ENCODE data around the gene ARMC2.
A peak's percentile ranks its signal among the peaks of the same experiment; 100 is the strongest.
"Not testable (repeated sequence)": the region's sequence is repeated elsewhere in the genome, so short reads cannot be mapped to it uniquely, and the experiment has no call there.

The ARMC2 gene

GRCh38 chr6:108957221-108957620, 109.0 kb downstream of the ARMC2 start:
- DNase-seq, result no peak

GRCh38 chr6:108958900-108959770, 110.9 kb downstream of the ARMC2 start:
- DNase-seq, result no peak

GRCh38 chr6:108959972-108960582, 111.9 kb downstream of the ARMC2 start:
- DNase-seq, result no peak

- DNase-seq, result no peak
Observed at GRCh38 chr6:108960601-108961000, 112.4 kb downstream of the ARMC2 start.

GRCh38 chr6:108961077-108961476, 112.9 kb downstream of the ARMC2 start:
- no peak for DNase-seq

DNA sequence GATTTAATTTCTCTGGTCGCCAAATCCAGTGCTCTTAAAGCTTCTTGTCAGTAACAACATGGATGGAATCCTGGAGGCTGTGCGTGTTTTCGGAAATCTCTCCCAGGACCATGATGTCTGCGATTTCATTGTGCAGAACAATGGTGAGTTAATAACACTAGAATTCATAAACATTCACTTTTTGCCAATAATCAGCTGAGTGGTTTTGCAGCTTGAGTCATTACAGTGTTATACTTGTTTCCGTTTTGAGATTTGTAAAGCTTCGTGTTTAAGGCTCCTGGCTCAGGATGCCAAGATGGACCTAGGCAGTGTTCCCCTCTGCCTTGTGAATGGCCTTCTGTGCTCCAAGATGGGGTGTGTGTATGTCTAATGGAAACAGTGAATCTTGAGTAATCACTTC, 113.8 kb downstream of the ARMC2 start:
- no peak for DNase-seq

GRCh38 chr6:108966251-108966650, 118.0 kb downstream of the ARMC2 start:
- DNase-seq, result no peak

DNA sequence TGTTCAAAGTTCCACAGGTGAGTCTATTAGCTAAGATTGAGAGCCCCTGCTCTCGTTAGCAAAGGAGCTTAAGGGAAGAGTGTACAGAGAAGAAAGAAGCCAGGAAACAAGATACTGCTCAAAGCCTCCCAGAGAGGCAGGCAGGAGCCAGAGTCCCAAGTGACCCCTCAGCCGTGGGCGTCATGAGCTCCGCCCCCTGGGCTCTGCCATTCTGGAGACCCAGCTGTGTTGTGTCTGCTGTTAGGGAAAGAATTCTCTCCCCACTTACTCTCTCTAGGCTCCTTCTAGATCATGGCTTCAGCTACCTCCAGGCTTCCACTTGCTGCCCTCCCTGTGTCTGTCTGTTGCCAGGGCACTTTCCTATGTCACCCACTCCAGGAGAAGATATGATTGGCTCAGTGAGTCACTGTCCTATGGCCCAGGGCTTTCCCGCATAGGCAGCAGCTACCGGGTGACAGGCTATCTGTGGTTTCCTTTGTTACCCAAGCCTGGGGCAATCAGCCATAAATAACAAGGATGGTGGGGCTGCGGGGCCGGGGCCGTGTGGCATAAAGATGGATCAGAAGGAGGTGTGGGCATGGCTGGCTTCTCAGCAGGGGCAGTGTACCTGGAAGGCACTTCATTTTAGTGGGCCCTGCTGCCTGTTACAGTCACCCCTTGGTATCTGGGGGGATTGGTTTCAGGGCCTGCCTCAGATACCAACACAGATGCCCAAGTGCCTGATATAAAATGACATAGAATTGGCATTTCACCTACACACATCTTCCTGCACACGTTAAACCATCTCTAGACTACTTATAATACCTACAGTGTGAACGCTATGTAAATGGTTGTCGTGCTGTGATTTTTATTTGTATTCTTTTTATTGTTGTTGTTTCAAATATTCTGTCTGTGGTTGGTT, 118.9 kb downstream of the ARMC2 start:
- DNase-seq, result peak; percentile 44

DNA sequence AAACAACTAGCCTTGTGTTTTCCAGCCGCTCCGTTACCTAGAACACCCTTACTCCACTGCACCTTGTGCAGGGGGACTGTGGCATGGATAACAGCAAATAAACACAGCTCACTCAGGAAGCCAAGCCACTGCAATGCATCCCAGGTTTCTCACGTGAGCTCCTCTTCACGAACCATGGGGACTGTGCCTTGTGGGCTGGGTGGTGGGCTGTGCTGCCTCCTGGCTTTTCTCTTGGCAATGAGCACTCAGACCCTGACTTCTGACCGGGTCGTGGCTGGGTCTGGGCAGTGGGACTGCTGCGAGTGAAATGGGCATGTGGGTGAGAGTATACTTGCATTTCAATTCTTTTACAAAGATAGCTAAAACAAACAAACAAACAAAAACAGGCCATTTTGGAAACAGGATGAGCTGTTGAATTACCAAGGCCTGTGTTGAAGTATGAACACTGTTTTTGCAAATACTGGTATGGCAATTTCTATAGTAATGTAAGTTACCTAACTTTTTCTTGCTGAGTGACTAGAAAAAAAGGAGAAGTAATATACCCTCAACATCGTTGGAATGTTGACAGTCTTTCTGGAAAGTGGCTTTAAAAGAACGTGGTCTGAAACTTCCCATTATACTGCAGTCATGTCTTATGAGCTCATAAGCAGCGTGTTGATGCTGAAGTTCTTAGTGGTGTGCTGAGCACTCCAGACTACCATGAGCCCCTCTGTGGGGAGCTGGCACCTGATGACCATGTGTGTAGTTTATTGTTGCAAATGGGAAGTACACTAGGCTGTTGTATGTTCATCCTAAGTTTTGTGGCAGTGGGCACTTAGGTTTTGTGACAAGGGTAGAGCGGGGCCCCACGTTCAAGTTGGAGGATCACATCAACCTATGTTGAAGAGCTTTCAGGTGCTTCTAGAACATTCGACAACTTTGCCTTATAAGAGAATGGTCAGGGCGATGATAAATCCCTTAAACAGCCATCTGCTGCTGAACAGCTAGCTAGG, 120.4 kb downstream of the ARMC2 start:
- no peak for DNase-seq

DNA sequence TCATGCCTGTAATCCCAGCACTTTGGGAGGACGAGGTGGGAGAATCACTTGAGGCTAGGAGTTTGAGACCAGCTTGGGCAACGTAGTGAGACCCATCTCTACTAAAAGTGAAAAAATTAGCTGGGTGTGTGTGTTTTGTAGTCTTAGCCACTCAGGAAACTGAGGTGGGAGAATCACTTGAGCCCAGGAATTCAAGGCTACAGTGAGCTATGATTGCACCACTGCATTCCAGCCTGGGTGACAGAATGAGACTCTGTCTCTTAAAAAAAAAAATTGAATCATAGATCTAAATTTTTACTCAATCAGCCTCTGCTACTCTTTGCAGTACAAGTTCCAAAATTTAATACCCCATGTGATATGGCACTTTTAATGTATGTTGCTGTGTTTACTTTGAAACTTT, 121.6 kb downstream of the ARMC2 start:
- DNase-seq, result no peak

- no peak for DNase-seq
Observed at GRCh38 chr6:108974201-108974600, 126.0 kb downstream of the ARMC2 start.

- DNase-seq, result not testable (repeated sequence)
Observed at GRCh38 chr6:108978638-108979037, 130.4 kb downstream of the ARMC2 start.

GRCh38 chr6:108982154-108983113, 134.2 kb downstream of the ARMC2 start:
- no peak for DNase-seq

DNA sequence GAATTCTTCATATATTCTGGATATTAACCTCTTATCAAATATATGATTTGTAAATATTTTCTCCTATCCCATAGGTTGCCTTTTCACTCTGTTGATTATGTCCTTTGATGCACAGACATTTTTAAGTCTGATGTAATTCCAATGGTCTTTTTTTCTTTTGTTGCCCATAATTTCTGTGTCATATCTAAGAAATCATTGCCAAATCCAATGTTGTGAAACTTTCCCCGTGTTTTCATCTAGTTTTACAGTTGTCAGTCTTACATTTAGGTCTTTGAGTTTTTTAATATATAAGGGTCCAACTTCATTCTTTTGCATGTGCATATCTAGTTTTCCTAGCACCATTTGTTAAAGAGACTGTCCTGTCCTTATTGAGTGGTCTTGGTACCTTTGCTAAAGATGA, 134.9 kb downstream of the ARMC2 start:
- no peak for DNase-seq

DNA sequence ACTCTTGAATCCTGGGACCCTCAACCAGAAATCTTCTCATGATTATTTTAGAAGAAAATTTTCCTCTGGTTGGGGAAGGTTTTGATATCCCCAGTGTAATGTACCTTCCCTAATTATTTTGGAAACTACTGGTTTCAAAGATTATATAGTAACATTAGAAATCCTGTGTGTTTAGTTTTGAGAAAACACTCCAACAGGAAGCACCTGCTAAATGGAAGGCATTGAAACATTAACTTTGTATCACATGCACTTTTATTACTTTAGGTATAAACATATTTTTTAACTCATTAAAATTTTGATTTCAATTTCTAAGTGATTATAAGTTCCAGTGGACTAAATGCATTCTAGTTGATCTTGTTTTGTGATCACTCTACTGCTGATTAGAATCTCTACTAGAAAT, 137.1 kb downstream of the ARMC2 start:
- no peak for DNase-seq

GRCh38 chr6:108987156-108987555, 138.9 kb downstream of the ARMC2 start:
- no peak for DNase-seq

DNA sequence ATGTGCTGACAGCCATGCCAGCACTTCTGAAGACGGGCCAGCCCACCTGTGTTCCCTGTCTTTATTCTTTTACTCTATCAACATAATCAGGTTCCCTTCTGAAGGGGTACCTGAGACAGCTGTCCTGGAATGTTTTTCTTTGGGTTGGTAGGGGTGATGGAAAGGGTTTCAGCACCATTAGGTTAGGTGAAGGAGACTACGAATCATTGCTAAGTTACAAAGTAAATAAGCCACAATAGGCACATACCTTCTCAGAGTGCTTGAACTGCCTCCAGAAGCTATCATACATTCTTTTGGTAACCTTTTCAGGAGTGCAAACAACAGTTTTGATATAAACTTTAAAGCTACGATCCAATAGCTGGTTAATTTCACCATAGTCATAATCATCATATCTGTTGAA, 140.1 kb downstream of the ARMC2 start:
- DNase-seq, result no peak

- DNase-seq, result no peak
Observed at GRCh38 chr6:108988765-108989164, 140.5 kb downstream of the ARMC2 start.

DNA sequence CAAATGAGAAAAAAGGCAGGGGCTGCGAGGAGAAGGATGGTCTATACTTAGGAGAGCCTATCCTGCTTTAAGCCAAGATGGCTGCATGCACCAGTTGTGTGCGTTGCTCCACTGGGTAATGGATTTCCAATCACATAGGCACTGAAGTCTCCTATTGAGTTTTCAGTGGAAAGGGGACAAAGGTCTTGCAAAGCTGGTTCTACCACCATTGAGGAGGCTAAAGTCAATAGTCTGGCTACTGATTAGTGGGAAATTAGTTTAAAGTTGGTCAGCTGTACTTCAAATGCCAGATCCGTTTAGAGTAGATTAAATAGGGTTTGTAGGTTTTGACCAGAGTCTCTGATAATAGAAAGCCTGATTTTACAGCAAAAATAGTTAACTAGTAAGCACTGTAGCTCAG, 141.5 kb downstream of the ARMC2 start:
- no peak for DNase-seq

GRCh38 chr6:108993876-108994275, 145.7 kb downstream of the ARMC2 start:
- DNase-seq, result no peak

GRCh38 chr6:108995296-108995695, 147.1 kb downstream of the ARMC2 start:
- DNase-seq, result no peak
